Caco-2 (cell line): Measurements from ENCODE around the gene GRIN2A. TPM values are rescaled to one million over a fixed set of nuclear protein-coding genes. Genes with fewer than 3 reads are reported as not detected.

Experiments
- BruUV-seq: library from RNA; stranded (reverse); fragments of 400-500 nt; replicated peaks from 2 replicates; lab custom pipeline; 2021; lab: Mats Ljungman, UMichigan
- CTCF ChIA-PET: fragments of 300-600 bp; sonication (Branson Sonifier 250); formaldehyde crosslinking; loops from one replicate; lab custom pipeline; 2022; ENCODE audit warnings: antibody characterized with exemption; lab: Charles Lee
- POLR2A ChIA-PET: fragments of 300-600 bp; sonication (Branson Sonifier 250); formaldehyde crosslinking; loops from one replicate; lab custom pipeline; 2022; ENCODE audit warnings: antibody characterized with exemption; lab: Charles Lee
- DNase-seq, 2 experiments: peaks; one replicate each; pipeline versions ENCODE4 v3.0.0 to v3.0.0-alpha.2; 2020 to 2022
- H3K27me3 ChIP-seq: replicated peaks from 2 replicates; pipeline ENCODE4 v1.6.0; 2011; ENCODE audit warnings: low read length; ENCODE audit not compliant: control insufficient read depth, insufficient read depth
- H3K36me3 ChIP-seq: 2 replicates; pipeline ENCODE4 v1.5.1; 2011; ENCODE audit warnings: low read length; ENCODE audit not compliant: control insufficient read depth, insufficient read depth
- H3K4me1 ChIP-seq: fragments of 250-450 bp; sonication (Bioruptor Pico); 2 replicates; pipeline ENCODE4 v1.5.1; 2020; ENCODE audit warnings: mild to moderate bottlenecking
- H3K4me3 ChIP-seq: 2 replicates; pipeline ENCODE4 v1.5.1; 2011; ENCODE audit warnings: low read depth, mild to moderate bottlenecking, control low read depth, low read length
- H3K9me3 ChIP-seq: fragments of 250-450 bp; sonication (Bioruptor Pico); 2 replicates; pipeline ENCODE4 v1.5.1; 2020; ENCODE audit warnings: mild to moderate bottlenecking, moderate library complexity
- H3K27ac Mint-ChIP-seq: one replicate; pipeline ENCODE4 v1.8.0; 2022; ENCODE audit warnings: mixed read lengths; ENCODE audit not compliant: unreplicated experiment
- H3K27me3 Mint-ChIP-seq: one replicate; pipeline ENCODE4 v1.8.0; 2022; ENCODE audit warnings: mixed read lengths; ENCODE audit not compliant: insufficient read depth, unreplicated experiment
- H3K36me3 Mint-ChIP-seq: one replicate; pipeline ENCODE4 v1.8.0; 2022; ENCODE audit warnings: mild to moderate bottlenecking, mixed read lengths; ENCODE audit not compliant: insufficient read depth, unreplicated experiment
- H3K4me1 Mint-ChIP-seq: one replicate; pipeline ENCODE4 v1.8.0; 2022; ENCODE audit warnings: low read depth, mixed read lengths; ENCODE audit not compliant: unreplicated experiment
- H3K4me3 Mint-ChIP-seq: one replicate; pipeline ENCODE4 v1.8.0; 2022; ENCODE audit warnings: mild to moderate bottlenecking, moderate library complexity, mixed read lengths; ENCODE audit not compliant: unreplicated experiment
- H3K9me3 Mint-ChIP-seq: one replicate; pipeline ENCODE4 v1.8.0; 2022; ENCODE audit warnings: mixed read lengths; ENCODE audit not compliant: unreplicated experiment
- CTCF ChIP-seq, 2 experiments: fragments of 200-600 bp in 1 of 2; IDR thresholded peaks; 1 replicate in 1 of 2; 2 replicates in 1 of 2; pipeline versions ENCODE4 v1.5.1 to v1.8.0; 2011 to 2022; ENCODE audit warnings: antibody characterized with exemption in 1 of 2, control low read depth in 1 of 2, inconsistent platforms in 1 of 2, low read depth in 1 of 2, low read length in 1 of 2, mild to moderate bottlenecking in 1 of 2, moderate library complexity in 1 of 2; ENCODE audit not compliant: insufficient read depth in 1 of 2, severe bottlenecking in 1 of 2, unreplicated experiment in 1 of 2
- intact Hi-C: fragments of 100-400 bp; cut with micrococcal nuclease; formaldehyde crosslinking; loops from one replicate; pipeline ENCODE4 v1.10.0; 2022; ENCODE audit not compliant: unreplicated experiment
- total RNA-seq: library from RNA; stranded (reverse); gene quantifications from 2 replicates; pipeline ENCODE4 v1.2.3, GENCODE V29; 2022

Gene GRIN2A
- total RNA-seq, 1 experiment from 2014 or later = 0.54 TPM

- no peaks in the 10 kb centered on the region; the same call in 1 of the 2 replicates for H3K27me3 ChIP-seq
- intact Hi-C loops = no loop called here
- no peaks in the 10 kb centered on the region for H3K4me1 ChIP-seq
- CTCF ChIA-PET = no interaction called here
- Mint-ChIP-seq H3K9me3 (no peaks in the 10 kb centered on the region), H3K36me3 (no peaks in the 10 kb centered on the region), H3K27ac (no peak overlapping the region), H3K4me3 (no peak overlapping the region), H3K27me3 (peaks cover 12% of the 10 kb centered on the region), H3K4me1 (no peaks in the 10 kb centered on the region)
- H3K36me3 ChIP-seq = no peaks in the 10 kb centered on the region; the same call in 1 of the 2 replicates
- POLR2A ChIA-PET = no interaction called here
- BruUV-seq = no TSS peak
- DNase-seq = no peak
- H3K9me3 ChIP-seq = no peaks in the 10 kb centered on the region
- no peak overlapping the region for H3K4me3 ChIP-seq
- TF ChIP-seq CTCF (IDR thresholded peaks at IDR 0.05; ENCODE audit: insufficient read depth in 1 of 2, low read depth in 1 of 2, low read length in 1 of 2, severe bottlenecking in 1 of 2, unreplicated experiment in 1 of 2) = no peak
These were observed 341.2 kb downstream of the GRIN2A start for GRCh38 chr16:9840761-9841665.

- intact Hi-C loops = no loop called here
- ChIA-PET POLR2A (no interaction called here), CTCF (no interaction called here)
- H3K9me3 ChIP-seq = no peaks in the 10 kb centered on the region
- H3K4me3 ChIP-seq = no peak overlapping the region
- no peak for TF ChIP-seq CTCF (IDR thresholded peaks at IDR 0.05; ENCODE audit: insufficient read depth in 1 of 2, low read depth in 1 of 2, low read length in 1 of 2, severe bottlenecking in 1 of 2, unreplicated experiment in 1 of 2)
- Mint-ChIP-seq H3K27me3 (peaks cover 3% of the 10 kb centered on the region), H3K36me3 (no peaks in the 10 kb centered on the region), H3K27ac (no peak overlapping the region), H3K4me1 (no peaks in the 10 kb centered on the region), H3K4me3 (no peak overlapping the region), H3K9me3 (no peaks in the 10 kb centered on the region)
- H3K4me1 ChIP-seq = no peaks in the 10 kb centered on the region
- no peaks in the 10 kb centered on the region for H3K36me3 ChIP-seq
- no TSS peak for BruUV-seq
- DNase-seq = no peak
- H3K27me3 ChIP-seq = no peaks in the 10 kb centered on the region
These were observed 344.7 kb downstream of the GRIN2A start for GRCh38 chr16:9837481-9837880.

GRCh38 chr16:9836118-9836736 lies 346.0 kb downstream of the GRIN2A start:
- no TSS peak for BruUV-seq
- TF ChIP-seq CTCF (IDR thresholded peaks at IDR 0.05; ENCODE audit: insufficient read depth in 1 of 2, low read depth in 1 of 2, low read length in 1 of 2, severe bottlenecking in 1 of 2, unreplicated experiment in 1 of 2) = no peak
- H3K36me3 ChIP-seq = no peaks in the 10 kb centered on the region
- Mint-ChIP-seq H3K4me1 (no peaks in the 10 kb centered on the region), H3K27me3 (peaks cover under 1% of the 10 kb centered on the region), H3K36me3 (no peaks in the 10 kb centered on the region), H3K9me3 (no peaks in the 10 kb centered on the region), H3K27ac (no peak overlapping the region), H3K4me3 (no peak overlapping the region)
- H3K9me3 ChIP-seq = no peaks in the 10 kb centered on the region
- H3K4me1 ChIP-seq = no peaks in the 10 kb centered on the region
- no peak overlapping the region for H3K4me3 ChIP-seq
- CTCF ChIA-PET = interaction anchor here (0.7 kb wide), 1 partner anchor 482 kb away, joined by 3 read pairs; no protein-coding TSS in a partner anchor
- intact Hi-C loops = no loop called here
- DNase-seq = peak in 1 of 2 experiments; percentile 42
- POLR2A ChIA-PET = no interaction called here
- H3K27me3 ChIP-seq = no peaks in the 10 kb centered on the region
